Endodermal cell (in vitro differentiated cells): ENCODE results near the gene LRRC18. TPM values are rescaled to one million over a fixed set of nuclear protein-coding genes. Genes with fewer than 3 reads are reported as not detected.
A peak's percentile ranks its signal among the peaks of the same experiment; 100 is the strongest.

Experiments
- DNase-seq: peaks from one replicate; pipeline ENCODE4 v3.0.0-alpha.2; 2017
- H3K27ac ChIP-seq: 2 replicates; pipeline ENCODE4 v1.5.1; 2013; ENCODE audit warnings: mild to moderate bottlenecking, low read depth, low read length, moderate library complexity
- H3K27me3 ChIP-seq: 2 replicates; pipeline ENCODE4 v1.6.1; 2013; ENCODE audit warnings: mild to moderate bottlenecking, low read length, moderate library complexity; ENCODE audit not compliant: insufficient read depth, control insufficient read depth, poor library complexity, severe bottlenecking
- H3K36me3 ChIP-seq: 2 replicates; pipeline ENCODE4 v1.7.0; 2013; ENCODE audit warnings: mild to moderate bottlenecking, low read length, moderate library complexity; ENCODE audit not compliant: control insufficient read depth, insufficient read depth
- H3K4me1 ChIP-seq: one replicate; pipeline ENCODE4 v1.7.0; 2013; ENCODE audit warnings: low read length; ENCODE audit not compliant: control insufficient read depth, insufficient read depth
- H3K4me3 ChIP-seq: 2 replicates; pipeline ENCODE4 v1.5.1; 2013; ENCODE audit warnings: mild to moderate bottlenecking, low read length, moderate library complexity
- H3K9ac ChIP-seq: 2 replicates; pipeline ENCODE4 v1.6.1; 2013; ENCODE audit warnings: mild to moderate bottlenecking, low read length, moderate library complexity; ENCODE audit not compliant: poor library complexity, severe bottlenecking; ENCODE audit errors: extremely low read depth
- H3K9me3 ChIP-seq: 2 replicates; pipeline ENCODE4 v1.6.1; 2013; ENCODE audit warnings: mild to moderate bottlenecking, low read length, moderate library complexity; ENCODE audit not compliant: control insufficient read depth
- H3K27ac Mint-ChIP-seq: 2 replicates; pipeline ENCODE4 v1.8.0; 2020; ENCODE audit warnings: mixed read lengths
- H3K27me3 Mint-ChIP-seq: 2 replicates; pipeline ENCODE4 v1.8.0; 2021; ENCODE audit warnings: mild to moderate bottlenecking, mixed read lengths; ENCODE audit not compliant: insufficient read depth
- H3K36me3 Mint-ChIP-seq: 2 replicates; pipeline ENCODE4 v1.8.0; 2020; ENCODE audit warnings: low read depth, mixed read lengths
- H3K4me1 Mint-ChIP-seq: 2 replicates; pipeline ENCODE4 v1.8.0; 2020; ENCODE audit warnings: mixed read lengths
- H3K4me3 Mint-ChIP-seq: 2 replicates; pipeline ENCODE4 v1.8.0; 2020; ENCODE audit warnings: mild to moderate bottlenecking, moderate library complexity, mixed read lengths
- H3K9me3 Mint-ChIP-seq: 2 replicates; pipeline ENCODE4 v1.8.0; 2020; ENCODE audit warnings: mild to moderate bottlenecking, mixed read lengths
- CTCF ChIP-seq: fragments of 200-600 bp; sonication (generic); conservative IDR thresholded peaks from 2 replicates; pipeline ENCODE4 v1.5.0; 2021; ENCODE audit warnings: antibody characterized with exemption, mild to moderate bottlenecking
- WGBS, 2 experiments: methylation state at CpG; one replicate each; pipeline versions ENCODE4 v1.1.5 to v1.1.7; 2013; ENCODE audit warnings: missing lambda C conversion rate in 2 of 2, mixed read lengths in 1 of 2; ENCODE audit not compliant: insufficient coverage in 1 of 2, insufficient read length in 1 of 2; 5-methylcytosine and 5-hydroxymethylcytosine counted together
- total RNA-seq, 2 donors: library from RNA; stranded (reverse); fragmentation: NEBNext Ultra II Directional in 1 of 2; extraction: Animal tissue kit (Norgen Biotek cat#: 25700) in 1 of 2; gene quantifications; 2 replicates in 1 of 2; 3 replicates in 1 of 2; pipeline ENCODE4 v1.2.1, GENCODE V29; 2021

LRRC18 gene
- total RNA-seq, 2 donors from 2014 or later: not detected

- WGBS, 2 experiments: 93% methylated on average over 2 of the region's 2 CpGs; no CpG with 5 or more reads in 1 of the 2 experiments
- no peak overlapping the region for H3K4me3 Mint-ChIP-seq
- no peak for DNase-seq
Measured at GRCh38 chr10:48882881-48883280, 56.8 kb downstream of the LRRC18 start.

GRCh38 chr10:48881937-48882336, 57.7 kb downstream of the LRRC18 start:
- TF ChIP-seq CTCF: no peak
- H3K36me3 Mint-ChIP-seq: no peaks in the 10 kb centered on the region
- 93 to 100% methylated on average over 1 of the region's 1 CpG for WGBS, 2 experiments
- H3K9me3 Mint-ChIP-seq: peaks cover 5% of the 10 kb centered on the region
- H3K27ac Mint-ChIP-seq: no peak overlapping the region
- Histone ChIP-seq H3K27ac (no peak overlapping the region), H3K36me3 (no peaks in the 10 kb centered on the region), H3K9ac (no peak overlapping the region), H3K4me1 (peaks cover 5% of the 10 kb centered on the region), H3K27me3 (no peaks in the 10 kb centered on the region), H3K9me3 (no peaks in the 10 kb centered on the region), H3K4me3 (no peak overlapping the region)
- H3K4me1 Mint-ChIP-seq: peaks cover 8% of the 10 kb centered on the region
- DNase-seq: no peak
- no peak overlapping the region for H3K4me3 Mint-ChIP-seq
- H3K27me3 Mint-ChIP-seq: peaks cover 13% of the 10 kb centered on the region

More at GRCh38 chr10:48882881-48883280, 56.8 kb downstream of the LRRC18 start:
- Mint-ChIP-seq H3K27ac (no peak overlapping the region), H3K4me1 (peaks cover 8% of the 10 kb centered on the region), H3K36me3 (no peaks in the 10 kb centered on the region), H3K9me3 (peaks cover 5% of the 10 kb centered on the region), H3K27me3 (peaks cover 17% of the 10 kb centered on the region)
- no peaks in the 10 kb centered on the region for H3K36me3 ChIP-seq
- no peak overlapping the region for H3K9ac ChIP-seq
- H3K4me3 ChIP-seq: no peak overlapping the region
- no peaks in the 10 kb centered on the region for H3K9me3 ChIP-seq
- H3K27me3 ChIP-seq: no peaks in the 10 kb centered on the region
- no peak overlapping the region for H3K27ac ChIP-seq
- peaks cover 5% of the 10 kb centered on the region for H3K4me1 ChIP-seq
- no peak for TF ChIP-seq CTCF

GRCh38 chr10:48880016-48880705, 59.5 kb downstream of the LRRC18 start:
- Mint-ChIP-seq H3K27ac (no peak overlapping the region), H3K9me3 (peaks cover 5% of the 10 kb centered on the region), H3K4me1 (peaks cover 8% of the 10 kb centered on the region), H3K36me3 (no peaks in the 10 kb centered on the region), H3K27me3 (peaks cover 13% of the 10 kb centered on the region), H3K4me3 (no peak overlapping the region)
- no peak overlapping the region for H3K9ac ChIP-seq
- DNase-seq: peak; percentile 87
- no peaks in the 10 kb centered on the region for H3K9me3 ChIP-seq
- peaks cover 5% of the 10 kb centered on the region for H3K4me1 ChIP-seq
- H3K27me3 ChIP-seq: no peaks in the 10 kb centered on the region
- no peaks in the 10 kb centered on the region for H3K36me3 ChIP-seq
- no peak for TF ChIP-seq CTCF
- H3K27ac ChIP-seq: no peak overlapping the region
- no peak overlapping the region for H3K4me3 ChIP-seq
- WGBS, 2 experiments: 50 to 62% methylated on average over 5 to 11 of the region's 11 CpGs
